Erythroblast (primary cell): ENCODE measurements around the gene CCNC.
"Not testable (repeated sequence)": the region's sequence is repeated elsewhere in the genome, so short reads cannot be mapped to it uniquely, and the experiment has no call there.

Experiments
- GATA1 ChIP-seq: IDR thresholded peaks from 2 replicates; pipeline ENCODE4 v1.6.1; 2011; ENCODE audit warnings: low read depth, mild to moderate bottlenecking, control low read depth, low read length, moderate library complexity
- POLR2A ChIP-seq: IDR thresholded peaks from 2 replicates; pipeline ENCODE4 v1.6.1; 2011; ENCODE audit warnings: mild to moderate bottlenecking, low read length

GRCh38 chr6:99594696-99595095, 26.2 kb upstream of the CCNC start:
- not testable (repeated sequence) for TF ChIP-seq POLR2A, GATA1
